Umbilical cord (tissue), 2 donors: Measurements from ENCODE around the gene SPON2. TPM values are rescaled to one million over a fixed set of nuclear protein-coding genes. Genes with fewer than 3 reads are reported as not detected.

ENCODE experiments used
- DNase-seq: peaks from one replicate; pipeline ENCODE4 v3.0.0-alpha.2; 2015; ENCODE audit warnings: low spot score
- total RNA-seq: library from RNA; depleted of rRNA; stranded (reverse); fragments of >200 nt; gene quantifications from one replicate; pipeline ENCODE4 v1.2.3, GENCODE V29; 2014; ENCODE audit warnings: low replicate concordance; ENCODE audit not compliant: insufficient read depth

Gene SPON2
- total RNA-seq, 1 donor from 2014 or later, result 84.3 TPM

GRCh38 chr4:1208970-1209704 lies 36.8 kb upstream of the SPON2 start:
- DNase-seq, result peak; percentile 87

GRCh38 chr4:1208266-1208961 lies 36.0 kb upstream of the SPON2 start:
- no peak for DNase-seq

- DNase-seq, result peak; percentile 87
Measured at GRCh38 chr4:1207603-1208265, 35.4 kb upstream of the SPON2 start.

GRCh38 chr4:1207157-1207470 lies 34.7 kb upstream of the SPON2 start:
- DNase-seq, result no peak

GRCh38 chr4:1206299-1207156 lies 34.1 kb upstream of the SPON2 start:
- DNase-seq, result no peak

GRCh38 chr4:1205586-1206298 lies 33.4 kb upstream of the SPON2 start:
- no peak for DNase-seq

GRCh38 chr4:1204828-1205585 lies 32.6 kb upstream of the SPON2 start:
- DNase-seq, result no peak

- DNase-seq, result no peak
Measured at GRCh38 chr4:1204286-1204827, 32.0 kb upstream of the SPON2 start.

GRCh38 chr4:1203026-1203616 lies 30.7 kb upstream of the SPON2 start:
- DNase-seq, result no peak

GRCh38 chr4:1202526-1203011 lies 30.2 kb upstream of the SPON2 start:
- no peak for DNase-seq

- DNase-seq, result peak; percentile 70
Measured at GRCh38 chr4:1201851-1202525, 29.6 kb upstream of the SPON2 start.

- peak; percentile 82 for DNase-seq
Measured at GRCh38 chr4:1200425-1201035, 28.1 kb upstream of the SPON2 start.

- DNase-seq, result no peak
Measured at GRCh38 chr4:1199556-1200331, 27.4 kb upstream of the SPON2 start.

GRCh38 chr4:1198098-1198844 lies 25.9 kb upstream of the SPON2 start:
- no peak for DNase-seq

- no peak for DNase-seq
Measured at GRCh38 chr4:1196421-1197183, 24.2 kb upstream of the SPON2 start.

- no peak for DNase-seq
Measured at GRCh38 chr4:1195891-1196401, 23.6 kb upstream of the SPON2 start.
